GM21529 (cell line): Measurements from ENCODE around the gene EEF1AKMT2.

Experiments used
- ATAC-seq: cut with Tn5 transposase; IDR thresholded peaks from one replicate; pipeline ENCODE4 v1.9.1; 2021; ENCODE audit not compliant: unreplicated experiment

The EEF1AKMT2 gene

DNA sequence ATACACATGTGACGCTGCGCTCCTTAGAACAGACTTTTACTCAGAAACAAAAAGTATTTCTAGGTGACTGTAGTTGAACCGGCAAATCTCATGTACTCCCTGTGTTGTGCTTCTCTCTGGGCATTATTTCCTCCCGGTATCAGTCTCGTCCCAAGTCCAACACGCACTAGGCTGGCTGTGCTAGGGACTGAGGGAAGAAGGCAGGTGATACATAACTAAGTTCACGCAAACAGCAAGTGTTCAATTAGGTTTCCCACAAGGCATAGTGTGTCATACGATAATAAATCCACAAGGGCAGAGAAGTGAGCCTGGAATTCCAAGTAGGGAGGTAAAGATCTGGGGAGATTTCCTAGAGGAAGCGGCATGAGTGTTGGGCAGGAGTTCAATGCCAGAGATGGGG, 67.9 kb downstream of the EEF1AKMT2 start:
- no peak for ATAC-seq

DNA sequence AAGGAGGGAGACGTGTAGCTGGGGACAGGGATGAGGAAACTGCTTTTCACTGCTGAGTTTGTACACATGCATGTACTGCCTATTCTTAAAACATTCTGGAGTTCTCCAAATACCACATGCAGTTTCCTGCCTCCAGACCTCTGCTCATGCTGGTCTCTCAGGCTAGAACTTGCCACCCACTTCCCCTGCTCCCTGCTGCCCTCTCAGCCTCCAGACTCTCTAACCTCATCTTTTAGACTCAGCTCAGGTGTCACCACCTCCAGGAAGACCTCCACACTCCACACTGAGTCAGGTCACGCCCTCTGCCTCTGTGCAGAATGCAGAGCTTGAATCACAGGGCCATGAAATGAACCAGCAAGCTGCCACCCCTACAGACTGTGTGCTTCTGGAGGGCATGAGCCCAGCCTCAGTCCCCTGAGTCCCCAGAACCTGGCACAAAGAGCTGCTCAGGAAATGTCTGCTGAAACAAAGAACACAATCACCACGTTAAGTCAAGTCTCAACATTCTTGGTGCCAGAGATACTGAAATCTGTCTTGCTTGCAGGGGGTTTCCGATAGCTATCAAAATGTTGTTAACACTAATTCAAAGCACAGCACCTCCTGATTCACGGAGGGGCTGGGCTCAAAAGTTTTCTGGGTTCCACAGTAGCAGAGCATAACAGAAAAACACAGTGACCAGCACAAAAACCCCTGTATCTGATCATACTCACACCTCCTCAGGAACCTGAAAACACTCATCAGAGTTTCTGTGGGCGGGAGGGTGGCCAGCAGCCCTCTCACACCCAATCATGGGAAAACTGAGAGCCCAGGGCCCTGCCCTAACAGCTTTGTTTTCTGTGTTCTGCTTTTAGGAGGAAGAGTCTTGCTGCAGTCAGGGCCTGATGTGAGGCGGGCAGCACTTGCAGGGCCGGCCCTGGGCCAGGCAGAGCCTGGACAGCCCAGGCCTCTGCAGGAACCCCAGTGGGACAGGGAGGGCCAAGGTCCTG, 68.6 kb downstream of the EEF1AKMT2 start:
- peak; percentile 83 for ATAC-seq

DNA sequence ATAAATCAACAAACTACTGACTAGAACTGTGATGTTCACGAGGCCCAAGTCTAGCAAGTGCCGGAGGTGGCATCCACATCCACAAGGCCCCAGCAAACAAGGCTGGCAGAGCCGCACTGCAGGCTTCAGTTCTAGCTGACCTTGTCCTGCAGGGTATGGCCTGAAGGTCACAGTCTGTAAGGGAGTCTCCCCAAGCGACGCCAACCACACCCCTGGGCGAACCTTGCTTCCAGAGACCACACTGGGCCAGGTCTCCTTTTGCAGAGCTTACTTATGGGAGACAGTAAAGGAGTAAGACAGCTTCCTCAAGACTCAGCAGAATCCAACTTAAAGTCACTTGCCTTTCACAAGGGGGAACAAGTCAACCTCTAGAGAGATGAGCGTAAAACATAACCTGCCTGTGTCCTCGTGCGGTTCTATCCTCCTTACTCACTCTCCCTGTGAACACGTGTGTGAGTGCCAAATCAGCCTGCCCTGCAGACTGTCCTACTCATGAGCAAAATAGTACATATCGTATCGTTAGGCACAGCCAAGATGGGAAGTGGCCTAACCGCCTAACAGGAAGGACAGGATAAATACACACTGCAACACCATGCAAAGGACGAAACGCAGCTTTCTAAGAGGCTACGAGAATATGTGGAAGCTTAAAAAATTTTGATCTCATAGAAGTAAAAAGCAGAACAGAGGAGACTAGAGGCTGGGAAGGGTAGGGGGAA, 70.2 kb downstream of the EEF1AKMT2 start:
- ATAC-seq = no peak

DNA sequence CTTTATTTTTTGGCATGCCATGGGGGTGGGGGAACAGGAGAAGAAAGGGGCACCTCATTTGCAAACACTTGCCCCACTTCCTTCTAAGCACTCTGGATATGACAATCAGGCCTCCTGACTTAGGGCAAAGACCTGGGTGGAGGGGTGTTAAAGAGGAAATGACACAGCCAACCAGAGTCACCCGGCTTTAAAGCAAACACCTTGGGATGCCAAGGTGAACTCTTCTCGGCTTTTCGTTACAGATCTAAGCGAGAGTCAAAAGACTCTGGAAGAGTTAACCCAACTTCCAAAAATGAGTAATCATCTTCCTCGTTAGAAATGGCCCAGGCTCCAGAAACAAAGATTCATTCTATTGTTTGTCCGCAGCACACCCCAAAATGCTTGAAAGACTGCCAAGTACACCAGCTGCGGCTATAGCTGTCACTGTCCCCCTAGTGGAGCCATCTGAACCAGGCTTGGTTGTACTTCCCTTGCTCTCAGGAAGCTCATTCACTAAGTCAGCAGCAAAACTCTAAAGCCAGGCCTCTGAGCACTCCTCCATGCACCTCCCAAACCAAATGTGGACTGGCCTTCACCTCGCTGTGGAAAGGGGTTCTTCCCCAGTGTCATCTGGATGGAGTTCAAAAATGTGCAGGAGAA, 72.4 kb downstream of the EEF1AKMT2 start:
- ATAC-seq = peak; percentile 39

DNA sequence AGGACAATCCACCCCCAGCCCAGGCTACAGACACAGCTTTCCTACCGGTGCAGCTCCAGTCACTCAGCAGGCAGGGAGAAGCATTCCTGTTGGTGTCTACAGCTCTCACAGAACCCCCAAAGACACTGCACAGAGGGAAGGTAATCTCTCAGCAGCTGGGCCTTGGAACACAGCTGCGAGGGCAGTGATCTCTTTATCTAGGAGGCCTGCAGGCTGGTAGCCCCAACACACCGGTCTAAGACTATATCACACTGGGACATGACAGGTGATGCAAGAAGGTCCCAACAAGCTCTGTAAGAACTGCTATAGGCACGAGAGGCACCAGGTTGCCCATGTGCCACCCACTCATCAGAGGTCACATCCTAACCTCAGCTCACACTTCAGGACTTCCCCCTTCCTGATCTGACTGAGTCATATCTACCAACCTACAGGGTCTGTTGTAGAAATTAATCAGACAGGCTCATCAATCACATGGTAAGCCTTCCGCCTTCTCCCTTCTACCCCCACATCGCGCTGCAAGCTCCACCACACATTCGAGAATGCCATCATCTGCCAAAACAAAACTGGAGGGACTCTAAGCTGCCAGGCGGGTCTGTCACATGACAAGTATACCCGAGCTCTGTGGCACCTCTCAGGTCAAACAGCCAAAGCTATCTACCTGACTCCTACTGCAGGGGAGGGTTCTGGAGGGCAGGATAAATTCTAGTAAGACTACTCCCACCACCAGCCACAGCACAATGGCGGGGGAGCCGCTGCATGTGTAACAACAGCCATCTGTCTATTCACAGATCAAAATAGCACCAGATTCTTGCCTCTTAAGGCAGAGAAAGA, 73.6 kb downstream of the EEF1AKMT2 start:
- peak; percentile 61 for ATAC-seq

DNA sequence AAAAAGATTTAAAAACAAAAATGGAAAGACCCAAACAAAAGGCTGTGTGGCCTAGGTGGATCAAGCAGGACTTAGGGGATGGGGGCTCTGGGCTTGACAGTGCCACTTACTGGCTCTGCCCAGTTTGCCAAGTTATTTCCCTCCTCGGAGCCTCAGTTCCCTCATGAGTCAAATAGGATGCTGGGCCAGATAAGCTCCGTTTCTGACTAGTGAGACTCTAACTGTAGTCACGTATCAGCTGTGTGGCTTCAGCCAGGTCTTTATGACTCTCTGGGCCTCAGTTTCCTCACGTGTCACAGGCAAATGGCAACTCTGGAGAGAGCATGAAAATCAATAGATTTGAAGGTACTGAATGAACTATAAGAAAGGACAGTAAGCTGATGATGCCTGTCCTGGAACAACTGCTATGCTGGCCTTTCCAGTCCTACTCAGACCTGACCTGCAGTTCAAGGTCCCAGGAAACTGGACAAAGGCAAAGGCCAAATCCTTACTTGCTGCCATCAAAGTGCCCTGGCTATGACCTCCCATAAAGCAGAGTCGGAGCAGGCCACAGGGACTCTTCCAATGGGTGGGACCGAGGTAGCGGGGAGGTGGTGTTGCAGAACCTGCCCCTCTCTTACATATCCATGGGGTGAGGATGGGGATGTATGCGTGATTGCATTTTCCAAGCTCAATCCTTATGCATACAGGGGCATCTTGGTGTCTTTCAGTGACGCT, 74.5 kb downstream of the EEF1AKMT2 start:
- no peak for ATAC-seq

DNA sequence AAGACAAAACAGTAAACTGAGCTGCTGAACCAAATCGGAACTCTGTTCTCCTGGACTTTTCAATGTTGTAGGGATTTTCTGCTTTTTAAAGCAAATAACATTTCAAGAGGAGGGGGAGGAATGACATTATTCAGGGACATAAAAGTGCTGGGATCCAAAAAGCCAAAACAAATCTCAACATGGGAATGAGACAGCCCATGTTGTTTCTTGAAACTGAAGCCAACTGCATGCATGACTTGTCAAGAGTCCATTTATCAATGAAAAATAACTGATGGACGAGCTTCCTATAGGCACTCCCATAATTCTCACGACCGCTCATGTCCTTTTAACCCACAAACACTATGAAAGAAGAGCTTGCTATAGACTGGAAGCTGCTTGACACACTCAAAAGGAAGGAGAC, 75.3 kb downstream of the EEF1AKMT2 start:
- no peak for ATAC-seq

DNA sequence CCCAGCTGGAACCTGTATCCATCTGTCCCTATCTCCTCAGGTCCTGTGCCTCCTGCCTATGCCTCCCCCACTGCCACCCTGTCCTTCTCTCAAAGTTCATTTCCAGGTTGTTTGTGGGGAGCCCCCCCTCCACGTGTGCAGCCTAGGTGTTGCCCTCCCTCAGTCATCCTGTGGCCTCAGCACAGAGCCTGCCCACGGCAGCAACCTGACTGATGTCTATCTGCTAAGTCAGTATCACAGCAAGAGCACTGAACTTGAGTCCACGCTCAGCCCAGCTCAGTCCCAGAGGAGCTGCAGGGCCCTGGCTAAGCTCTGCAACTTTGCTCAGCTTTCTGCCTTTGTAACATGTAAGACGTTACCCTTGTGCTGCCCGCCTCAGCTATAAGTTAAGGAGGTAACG, 76.2 kb downstream of the EEF1AKMT2 start:
- no peak for ATAC-seq

DNA sequence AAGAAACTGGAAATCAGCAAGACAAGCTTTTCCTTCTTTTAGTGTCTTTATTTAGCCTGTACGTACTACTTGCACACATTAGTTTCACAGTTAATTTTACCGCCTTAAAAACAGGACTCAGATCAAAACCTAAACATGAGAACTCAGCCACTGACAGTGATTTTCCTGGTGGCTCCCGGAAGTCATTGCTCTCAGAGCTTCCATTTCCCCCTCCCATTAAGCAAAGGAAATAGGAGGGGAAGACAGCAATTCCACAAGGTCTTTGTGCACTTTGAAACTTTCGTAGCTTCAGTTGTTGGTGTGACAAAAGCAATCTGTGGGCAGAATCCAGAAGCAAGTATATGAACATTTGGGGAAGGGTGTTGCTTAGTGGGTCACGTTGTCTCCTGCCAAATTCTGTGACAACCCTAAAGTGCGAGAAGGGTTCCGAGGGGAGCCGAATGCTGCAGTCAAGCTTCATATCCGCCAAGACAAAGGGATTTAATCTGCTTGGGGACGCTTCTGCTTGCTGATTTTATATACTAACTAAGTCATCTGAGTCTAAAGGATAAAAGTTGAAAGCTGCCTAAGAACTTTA, 77.9 kb downstream of the EEF1AKMT2 start:
- ATAC-seq = no peak

DNA sequence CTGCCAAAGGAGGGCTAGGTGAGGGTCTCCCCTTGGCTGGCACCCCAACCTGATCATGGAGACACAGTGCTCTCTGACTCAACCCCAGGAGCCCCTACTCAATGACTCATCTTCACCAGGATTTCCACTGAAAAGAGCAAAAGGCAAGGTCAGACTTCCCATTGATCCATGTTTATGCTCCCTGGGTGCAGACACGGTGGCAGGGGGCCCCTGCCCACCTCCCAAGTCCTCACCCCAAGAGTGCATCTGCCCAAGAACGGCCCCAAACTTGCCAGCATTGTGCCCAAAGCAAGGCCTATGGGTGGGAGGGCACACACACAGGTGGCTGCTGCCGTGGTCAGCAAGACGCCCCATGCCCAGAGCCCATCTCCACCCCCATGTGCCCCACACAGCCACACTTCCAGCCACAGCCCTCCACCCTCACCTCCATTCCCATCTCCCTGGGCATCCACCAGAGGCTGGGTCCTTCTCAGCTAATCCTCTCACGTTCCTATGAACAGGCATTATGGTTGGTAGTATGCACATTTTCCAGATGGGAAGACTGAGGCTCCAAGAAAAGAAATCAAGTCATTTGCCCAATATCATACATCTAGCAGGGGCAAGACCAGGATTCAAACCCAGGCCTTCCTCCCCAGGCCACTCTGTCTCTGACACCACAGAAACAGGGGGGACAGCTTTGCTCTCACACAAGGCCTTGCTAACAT, 78.8 kb downstream of the EEF1AKMT2 start:
- no peak for ATAC-seq

DNA sequence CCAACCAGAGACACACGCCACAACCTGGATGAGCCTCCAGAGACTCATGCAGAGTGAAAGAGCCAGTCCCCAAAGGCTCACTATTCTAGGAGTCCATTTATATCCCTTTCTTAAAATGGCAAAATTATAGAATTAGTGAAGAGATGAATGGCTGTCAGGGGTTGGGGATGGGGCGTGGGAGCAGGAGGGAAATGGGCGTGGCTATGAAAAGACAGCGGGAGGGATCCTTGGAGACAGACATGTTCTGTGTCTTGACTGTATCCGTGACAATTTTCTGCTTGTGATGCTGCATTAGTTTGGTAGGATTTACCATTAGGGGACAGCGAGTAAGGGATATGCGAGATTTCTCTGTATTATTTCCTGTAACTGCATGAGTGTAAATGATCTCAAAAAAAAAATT, 80.5 kb downstream of the EEF1AKMT2 start:
- no peak for ATAC-seq

DNA sequence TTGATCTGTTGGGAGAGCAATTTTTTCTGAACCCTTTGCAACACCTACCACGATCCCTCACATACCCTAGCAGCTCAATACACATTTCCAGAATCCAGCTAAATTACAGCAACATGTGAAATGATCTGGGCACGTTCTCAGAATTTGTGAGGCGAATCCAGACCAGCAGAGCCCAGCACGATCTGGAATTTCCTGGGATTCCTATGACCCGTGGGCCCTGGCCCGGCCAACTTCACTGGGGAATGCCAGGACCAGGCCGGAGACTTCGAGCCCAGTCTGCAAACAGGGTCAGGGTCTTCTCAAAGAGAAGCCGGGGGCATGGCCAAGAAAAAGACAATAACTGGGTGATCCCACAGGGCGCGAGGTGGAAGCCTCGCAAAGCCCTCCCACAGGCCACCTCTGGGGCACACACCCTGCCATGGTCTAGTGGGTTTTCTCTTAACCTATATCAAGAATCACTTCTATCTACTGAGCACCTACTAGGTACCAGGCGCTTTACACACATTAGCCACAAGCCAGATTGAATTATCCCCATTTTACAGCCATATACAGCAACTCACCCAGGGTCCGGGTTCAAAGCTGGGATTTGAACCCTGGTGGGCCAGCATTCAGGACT, 81.3 kb downstream of the EEF1AKMT2 start:
- no peak for ATAC-seq

DNA sequence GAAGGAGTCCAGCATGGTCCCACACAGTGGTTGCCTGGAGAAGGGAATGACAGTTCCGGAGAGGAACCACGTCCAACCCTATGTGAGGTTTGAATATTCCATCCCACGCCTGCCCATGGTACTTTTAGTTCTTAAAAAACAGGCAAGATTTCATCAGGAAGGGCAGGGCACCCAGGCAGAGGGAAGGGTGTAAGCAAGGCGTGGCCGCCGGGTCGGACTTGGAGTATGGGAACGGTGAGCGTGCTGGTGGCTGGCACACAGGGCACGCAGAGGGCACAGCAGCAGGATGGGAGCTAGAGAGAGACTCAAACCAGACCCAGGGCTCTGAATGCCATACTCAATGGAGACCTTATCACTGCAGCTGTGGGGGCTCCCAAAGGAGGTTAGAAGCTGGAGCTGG, 81.8 kb downstream of the EEF1AKMT2 start:
- ATAC-seq = no peak

DNA sequence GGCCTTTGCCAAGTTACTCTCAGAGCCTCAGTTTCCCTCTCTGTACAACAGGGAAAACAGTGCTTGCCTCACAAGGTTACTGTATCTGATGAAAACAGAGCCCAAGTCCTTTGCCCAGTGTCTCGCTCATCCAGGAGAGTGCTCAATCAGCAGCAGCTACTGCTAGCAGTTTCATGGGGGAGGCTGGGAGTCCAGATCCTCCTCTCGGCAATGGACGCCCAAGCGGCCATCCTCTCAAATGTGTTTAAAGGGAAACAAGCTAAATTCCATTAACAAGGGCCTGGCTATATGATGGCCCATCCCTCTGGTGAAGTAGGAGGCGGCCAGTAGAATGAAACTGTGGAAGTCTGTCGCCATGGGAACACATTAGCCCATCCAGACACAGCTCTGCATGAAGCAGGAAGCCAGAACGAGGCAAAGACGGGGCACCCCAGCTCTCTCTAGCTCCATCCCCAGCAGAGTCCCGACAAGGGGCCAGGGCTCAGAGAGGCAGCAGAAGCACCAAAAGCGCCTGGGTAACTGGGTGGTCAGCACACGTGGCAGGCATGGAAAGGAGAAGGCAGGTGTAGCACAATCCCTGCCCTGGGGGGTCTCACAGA, 82.7 kb downstream of the EEF1AKMT2 start:
- no peak for ATAC-seq

DNA sequence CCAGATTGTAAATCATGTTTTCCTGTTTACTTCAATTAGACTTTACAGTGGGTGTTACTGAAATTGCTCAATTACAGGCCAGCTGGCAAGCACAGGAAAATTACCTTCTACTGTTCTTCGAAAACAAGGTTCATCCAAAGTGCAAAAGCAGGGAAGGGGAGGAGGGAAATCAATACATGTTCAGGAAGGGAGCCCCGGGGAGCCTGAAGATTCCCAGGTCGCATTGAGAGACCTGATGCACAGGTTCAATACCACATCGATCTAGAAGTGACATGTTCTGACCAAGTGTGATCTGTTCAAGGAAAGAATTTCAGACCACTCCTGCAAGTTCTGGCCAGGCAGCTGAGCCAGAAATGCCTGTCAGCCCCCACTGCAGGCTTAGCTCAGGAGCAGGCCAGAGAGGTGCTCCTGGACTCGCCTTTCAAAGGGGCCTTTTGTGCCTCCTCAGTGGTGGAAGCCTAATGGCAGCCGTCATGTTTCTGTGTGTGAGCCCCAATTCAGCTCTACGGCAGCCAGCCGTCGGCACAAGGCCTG, 83.4 kb downstream of the EEF1AKMT2 start:
- ATAC-seq = no peak
